CD4-positive, alpha-beta memory T cell (primary cell): Measurements from ENCODE around the gene LRIG2. TPM values are rescaled to one million over a fixed set of nuclear protein-coding genes. Genes with fewer than 3 reads are reported as not detected.

Source experiments
- CTCF ChIA-PET: fragments of 350-600 bp; sonication (Branson Sonifier 250); formaldehyde crosslinking; loops from one replicate; lab custom pipeline; 2021; ENCODE audit warnings: inconsistent platforms; ENCODE audit not compliant: partially characterized antibody; lab: Charles Lee
- POLR2A ChIA-PET: fragments of 350-600 bp; sonication (Branson Sonifier 250); formaldehyde crosslinking; loops from one replicate; lab custom pipeline; 2021; ENCODE audit not compliant: partially characterized antibody; lab: Charles Lee
- DNase-seq, 5 donors: peaks; one replicate each; pipeline versions ENCODE4 v3.0.0 to v3.0.0-alpha.2; 2020 to 2022; ENCODE audit warnings: mixed read lengths in 1 of 5
- H3K27ac ChIP-seq: one replicate; pipeline ENCODE4 v1.7.0; 2013; ENCODE audit warnings: low read depth, low read length
- H3K27me3 ChIP-seq: 2 replicates; pipeline ENCODE4 v1.7.0; 2013; ENCODE audit warnings: mild to moderate bottlenecking, low read length, moderate library complexity; ENCODE audit not compliant: insufficient read depth
- H3K36me3 ChIP-seq: 2 replicates; pipeline ENCODE4 v1.7.0; 2013; ENCODE audit warnings: mild to moderate bottlenecking, low read length, moderate library complexity; ENCODE audit not compliant: insufficient read depth
- H3K4me1 ChIP-seq: 2 replicates; pipeline ENCODE4 v1.7.0; 2013; ENCODE audit warnings: mild to moderate bottlenecking, low read length, moderate library complexity; ENCODE audit not compliant: insufficient read depth
- H3K4me3 ChIP-seq, 2 donors: one replicate each; pipeline ENCODE4 v1.7.0; 2013; ENCODE audit warnings: low read length in 2 of 2, mild to moderate bottlenecking in 1 of 2
- H3K9me3 ChIP-seq, 2 donors: one replicate each; pipeline ENCODE4 v1.7.0; 2013; ENCODE audit warnings: low read length in 2 of 2, control low read depth in 1 of 2; ENCODE audit not compliant: control insufficient read depth in 1 of 2
- H3K27ac Mint-ChIP-seq, 7 donors: one replicate each; pipeline ENCODE4 v1.8.0; 2020 to 2021; ENCODE audit warnings: mixed read lengths in 7 of 7, mild to moderate bottlenecking in 6 of 7, inconsistent platforms in 3 of 7, moderate library complexity in 3 of 7
- H3K27me3 Mint-ChIP-seq, 2 donors: one replicate each; pipeline ENCODE4 v1.8.0; 2020 to 2021; ENCODE audit warnings: mixed read lengths in 2 of 2
- H3K36me3 Mint-ChIP-seq, 2 donors: one replicate each; pipeline ENCODE4 v1.8.0; 2020 to 2021; ENCODE audit warnings: mixed read lengths in 2 of 2, inconsistent platforms in 1 of 2, mild to moderate bottlenecking in 1 of 2
- H3K4me1 Mint-ChIP-seq, 4 donors: one replicate each; pipeline ENCODE4 v1.8.0; 2020 to 2021; ENCODE audit warnings: mixed read lengths in 4 of 4, mild to moderate bottlenecking in 1 of 4
- H3K4me3 Mint-ChIP-seq, 8 donors: one replicate each; pipeline ENCODE4 v1.8.0; 2020 to 2021; ENCODE audit warnings: mixed read lengths in 8 of 8, mild to moderate bottlenecking in 7 of 8, moderate library complexity in 6 of 8, inconsistent platforms in 3 of 8
- H3K9me3 Mint-ChIP-seq, 8 donors: one replicate each; pipeline ENCODE4 v1.8.0; 2020 to 2021; ENCODE audit warnings: mixed read lengths in 8 of 8, mild to moderate bottlenecking in 5 of 8, inconsistent platforms in 3 of 8, moderate library complexity in 1 of 8
- intact Hi-C: fragments of 100-400 bp; cut with micrococcal nuclease; formaldehyde crosslinking; loops from one replicate; pipeline ENCODE4 v1.15.1; 2023
- polyA plus RNA-seq, 2 donors: library from polyadenylated mRNA; unstranded; fragments of 300-500 nt; fragmentation: Illumina TruSeq; gene quantifications; one replicate each; pipeline ENCODE4 v1.2.3, GENCODE V29; 2021
- total RNA-seq, 2 experiments: library from RNA; stranded (reverse); gene quantifications; one replicate each; pipeline ENCODE4 v1.2.3, GENCODE V29; 2021

Gene LRIG2
- total and polyA plus RNA-seq, 4 experiments from 2014 or later, result 3.0 to 27.9 (median 15.6) TPM

- Mint-ChIP-seq H3K27ac (peak overlapping the region in 1 of 7 donors; percentile 44), H3K9me3 (no peaks in the 10 kb centered on the region), H3K27me3 (no peaks in the 10 kb centered on the region), H3K36me3 (peaks cover 0 to 8% of the 10 kb centered on the region in 2 donors), H3K4me1 (peaks cover 5 to 21% (median 8%) of the 10 kb centered on the region in 4 donors), H3K4me3 (no peak overlapping the region)
- Histone ChIP-seq H3K27ac (no peak overlapping the region), H3K27me3 (no peaks in the 10 kb centered on the region), H3K4me3 (no peak overlapping the region), H3K9me3 (no peaks in the 10 kb centered on the region), H3K4me1 (peaks cover 4% of the 10 kb centered on the region), H3K36me3 (no peaks in the 10 kb centered on the region)
- CTCF ChIA-PET, result interaction anchor here (1.9 to 2.4 kb wide), 2 partner anchors 63 to 541 kb away, joined by 4 to 5 read pairs; partner anchors contain the start of gene LRIG2
- intact Hi-C loops, result no loop called here
- no peak for DNase-seq
- POLR2A ChIA-PET, result no interaction called here
These were observed 62.5 kb downstream of the LRIG2 start for GRCh38 chr1:113135460-113135859.

- Mint-ChIP-seq H3K27ac (no peak overlapping the region), H3K4me1 (peaks cover 8 to 15% (median 11%) of the 10 kb centered on the region in 4 donors), H3K4me3 (no peak overlapping the region), H3K27me3 (no peaks in the 10 kb centered on the region), H3K36me3 (peaks cover 0 to 8% of the 10 kb centered on the region in 2 donors), H3K9me3 (no peaks in the 10 kb centered on the region)
- no peak overlapping the region for H3K27ac ChIP-seq
- no peak overlapping the region for H3K4me3 ChIP-seq
- H3K9me3 ChIP-seq, result no peaks in the 10 kb centered on the region
- ChIA-PET CTCF (interaction anchor here (1.1 to 2.4 kb wide), 2 partner anchors 318 to 540 kb away, joined by 3 to 5 read pairs; no protein-coding TSS in a partner anchor), POLR2A (no interaction called here)
- no peak for DNase-seq
- H3K36me3 ChIP-seq, result no peaks in the 10 kb centered on the region
- peaks cover 4% of the 10 kb centered on the region for H3K4me1 ChIP-seq
- intact Hi-C loops, result no loop called here
- H3K27me3 ChIP-seq, result no peaks in the 10 kb centered on the region
These were observed 63.5 kb downstream of the LRIG2 start for GRCh38 chr1:113136476-113136875.

- H3K27me3 Mint-ChIP-seq, result no peaks in the 10 kb centered on the region
- no peak for DNase-seq
- H3K9me3 Mint-ChIP-seq, result no peaks in the 10 kb centered on the region
- intact Hi-C loops, result no loop called here
- no peaks in the 10 kb centered on the region for H3K9me3 ChIP-seq
- H3K4me1 ChIP-seq, result peaks cover 10% of the 10 kb centered on the region
- ChIA-PET CTCF (interaction anchor here (0.8 to 2.4 kb wide), 2 partner anchors 64 to 539 kb away, joined by 3 to 5 read pairs; partner anchors contain the start of gene LRIG2), POLR2A (no interaction called here)
- H3K4me3 ChIP-seq, result no peak overlapping the region
- H3K36me3 Mint-ChIP-seq, result peaks cover 0 to 8% of the 10 kb centered on the region in 2 donors
- H3K27ac ChIP-seq, result no peak overlapping the region
- no peaks in the 10 kb centered on the region for H3K36me3 ChIP-seq
- no peaks in the 10 kb centered on the region for H3K27me3 ChIP-seq
- H3K4me1 Mint-ChIP-seq, result peaks cover 10 to 14% (median 12%) of the 10 kb centered on the region in 4 donors
- H3K27ac Mint-ChIP-seq, result no peak overlapping the region
- H3K4me3 Mint-ChIP-seq, result no peak overlapping the region
These were observed 64.6 kb downstream of the LRIG2 start for GRCh38 chr1:113137563-113137962.

- no peaks in the 10 kb centered on the region for H3K9me3 Mint-ChIP-seq
- CTCF ChIA-PET, result interaction anchor here (2.5 to 5.7 kb wide), 4 partner anchors 7 to 1144 kb away, joined by 14 to 75 read pairs (median 21); no protein-coding TSS in a partner anchor
- H3K27me3 ChIP-seq, result no peaks in the 10 kb centered on the region
- intact Hi-C loops, result no loop called here
- no peak overlapping the region for H3K27ac Mint-ChIP-seq
- H3K27me3 Mint-ChIP-seq, result no peaks in the 10 kb centered on the region
- no peak for DNase-seq
- no peaks in the 10 kb centered on the region for H3K36me3 ChIP-seq
- H3K36me3 Mint-ChIP-seq, result peaks cover 0 to 8% of the 10 kb centered on the region in 2 donors
- H3K9me3 ChIP-seq, result no peaks in the 10 kb centered on the region
- no peak overlapping the region for H3K4me3 Mint-ChIP-seq
- H3K4me1 Mint-ChIP-seq, result peaks cover 12 to 21% (median 13%) of the 10 kb centered on the region in 4 donors
- no peak overlapping the region for H3K27ac ChIP-seq
- peaks cover 13% of the 10 kb centered on the region for H3K4me1 ChIP-seq
- POLR2A ChIA-PET, result no interaction called here
- no peak overlapping the region for H3K4me3 ChIP-seq
These were observed 65.8 kb downstream of the LRIG2 start for GRCh38 chr1:113138778-113139177.

- Histone ChIP-seq H3K36me3 (no peaks in the 10 kb centered on the region), H3K4me3 (no peak overlapping the region), H3K27ac (no peak overlapping the region), H3K27me3 (no peaks in the 10 kb centered on the region), H3K4me1 (peaks cover 13% of the 10 kb centered on the region), H3K9me3 (no peaks in the 10 kb centered on the region)
- no peak overlapping the region for H3K4me3 Mint-ChIP-seq
- H3K9me3 Mint-ChIP-seq, result no peaks in the 10 kb centered on the region
- peak overlapping the region in 1 of 7 donors; percentile 72 for H3K27ac Mint-ChIP-seq
- peaks cover 13 to 21% (median 17%) of the 10 kb centered on the region in 4 donors for H3K4me1 Mint-ChIP-seq
- CTCF ChIA-PET, result interaction anchor here (0.7 to 5.7 kb wide), 11 partner anchors 9 to 1143 kb away, joined by 3 to 75 read pairs (median 4); partner anchors contain the start of genes LRIG2 and PPM1J
- no peaks in the 10 kb centered on the region for H3K27me3 Mint-ChIP-seq
- POLR2A ChIA-PET, result no interaction called here
- peaks cover 0 to 2% of the 10 kb centered on the region in 2 donors for H3K36me3 Mint-ChIP-seq
- DNase-seq, result no peak
- intact Hi-C loops, result loop anchor here (1.0 to 10.0 kb wide), 4 partner anchors 255 to 1143 kb away; partner anchors contain the start of genes MAGI3 and RSBN1
These were observed 67.2 kb downstream of the LRIG2 start for GRCh38 chr1:113140176-113140575.

GRCh38 chr1:113140588-113141446, 67.8 kb downstream of the LRIG2 start:
- intact Hi-C loops, result loop anchor here (1.0 to 10.0 kb wide), 4 partner anchors 254 to 1142 kb away; partner anchors contain the start of genes MAGI3 and RSBN1
- no peaks in the 10 kb centered on the region for H3K27me3 ChIP-seq
- no peaks in the 10 kb centered on the region for H3K36me3 Mint-ChIP-seq
- no peaks in the 10 kb centered on the region for H3K9me3 ChIP-seq
- peaks cover 13% of the 10 kb centered on the region for H3K4me1 ChIP-seq
- H3K27ac ChIP-seq, result no peak overlapping the region
- H3K4me1 Mint-ChIP-seq, result peaks cover 13 to 24% (median 17%) of the 10 kb centered on the region in 4 donors
- no peak overlapping the region for H3K4me3 ChIP-seq
- H3K27ac Mint-ChIP-seq, result peak overlapping the region in 3 of 7 donors; percentile 63 to 84 (median 68)
- CTCF ChIA-PET, result interaction anchor here (0.9 to 5.7 kb wide), 13 partner anchors 10 to 1142 kb away, joined by 3 to 75 read pairs (median 4); partner anchors contain the start of genes LRIG2 and PPM1J
- peak overlapping the region in 1 of 8 donors; percentile 39 for H3K4me3 Mint-ChIP-seq
- no peaks in the 10 kb centered on the region for H3K9me3 Mint-ChIP-seq
- no peaks in the 10 kb centered on the region for H3K36me3 ChIP-seq
- no peaks in the 10 kb centered on the region for H3K27me3 Mint-ChIP-seq
- POLR2A ChIA-PET, result no interaction called here
- peak; percentile 40 to 51 (median 45) for DNase-seq
